GM08714 (cell line): ENCODE results near the gene SNX14.

ENCODE experiments used
- H3K4me3 ChIP-seq: fragments of 200-500 bp; sonication (Bioruptor generic); 2 replicates; pipeline ENCODE4 v1.5.1; 2014; ENCODE audit warnings: mild to moderate bottlenecking, low read length, inconsistent platforms
- ZNF274 ChIP-seq: IDR thresholded peaks from 2 replicates; pipeline ENCODE4 v1.6.1; 2012; ENCODE audit warnings: mild to moderate bottlenecking, low read depth, low read length

The SNX14 gene

DNA sequence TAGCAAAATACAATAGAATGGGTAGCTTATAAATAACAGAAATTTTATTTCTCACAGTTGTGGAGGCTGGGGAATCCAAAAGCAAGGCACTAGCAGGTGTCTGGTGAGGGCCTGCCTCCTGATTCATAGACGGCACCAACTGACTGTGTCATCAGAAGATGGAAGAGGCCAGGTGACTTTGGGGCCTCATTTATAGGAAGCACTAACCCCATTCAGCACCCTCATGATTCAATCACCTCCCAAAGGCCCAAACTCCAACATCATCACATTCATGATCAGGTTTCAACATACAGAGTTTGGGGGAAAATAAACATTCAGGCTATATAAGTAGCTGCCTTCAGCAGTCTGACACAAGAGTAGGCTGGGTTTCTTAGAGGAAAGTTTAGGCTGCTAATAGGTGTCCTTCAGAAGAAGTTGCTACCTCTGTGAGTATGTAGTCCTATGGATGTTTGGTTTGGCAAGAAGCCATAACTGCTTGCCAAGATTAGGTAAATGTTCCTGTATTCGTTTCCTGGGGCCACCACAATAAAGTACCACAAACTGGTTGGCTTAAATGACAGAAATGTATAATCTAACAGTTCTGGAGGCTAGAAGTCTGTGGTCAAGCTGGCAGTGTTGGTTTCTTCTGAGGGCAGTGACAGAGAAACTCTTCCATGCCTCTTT, 94.9 kb downstream of the SNX14 start:
- no peak overlapping the region for H3K4me3 ChIP-seq
- TF ChIP-seq ZNF274: no peak

DNA sequence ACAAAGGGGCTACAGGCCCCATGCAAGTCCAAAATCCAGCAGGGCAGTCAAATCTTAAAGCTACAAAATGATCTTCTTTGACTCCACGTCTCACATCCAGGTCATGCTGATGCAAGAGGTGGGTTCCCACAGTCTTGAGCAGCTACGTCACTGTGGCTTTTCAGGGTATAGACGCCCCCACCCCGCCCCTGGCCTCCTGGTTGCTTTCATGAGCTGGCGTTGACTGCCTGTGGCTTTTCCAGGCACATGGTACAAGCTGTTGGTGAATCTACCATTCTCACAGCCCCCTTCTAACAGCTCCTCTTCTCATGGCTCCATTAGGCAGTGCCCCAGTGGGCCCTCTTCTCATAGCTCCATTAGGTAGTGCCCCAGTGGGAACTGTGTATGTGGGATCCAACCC, 96.8 kb downstream of the SNX14 start:
- no peak for TF ChIP-seq ZNF274
- no peak overlapping the region for H3K4me3 ChIP-seq

DNA sequence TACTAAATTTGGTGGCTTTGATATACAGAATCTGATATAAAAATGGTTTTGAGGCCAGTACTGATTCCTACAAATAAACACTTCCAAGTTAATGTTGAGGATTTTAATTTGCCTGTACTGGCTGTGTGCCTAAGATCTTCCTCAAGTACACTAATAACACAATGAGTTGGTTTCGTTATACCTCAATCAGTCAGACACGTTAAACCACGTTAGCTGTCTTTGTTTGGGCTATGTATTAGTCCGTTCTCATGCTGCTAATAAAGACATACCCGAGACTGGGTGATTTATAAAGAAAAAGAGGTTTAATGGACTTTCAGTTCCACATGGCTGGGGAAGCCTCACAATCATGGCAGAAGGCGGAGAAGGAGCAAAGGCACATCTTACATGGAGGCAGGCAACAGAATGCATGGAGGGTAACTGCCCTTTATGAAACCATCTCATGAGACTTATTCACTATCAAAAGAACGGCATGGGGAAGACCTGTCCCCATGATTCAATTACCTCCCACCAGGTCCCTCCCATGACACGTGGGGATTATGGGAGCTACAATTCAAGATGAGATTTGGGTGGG, 97.6 kb downstream of the SNX14 start:
- TF ChIP-seq ZNF274: no peak
- no peak overlapping the region for H3K4me3 ChIP-seq

DNA sequence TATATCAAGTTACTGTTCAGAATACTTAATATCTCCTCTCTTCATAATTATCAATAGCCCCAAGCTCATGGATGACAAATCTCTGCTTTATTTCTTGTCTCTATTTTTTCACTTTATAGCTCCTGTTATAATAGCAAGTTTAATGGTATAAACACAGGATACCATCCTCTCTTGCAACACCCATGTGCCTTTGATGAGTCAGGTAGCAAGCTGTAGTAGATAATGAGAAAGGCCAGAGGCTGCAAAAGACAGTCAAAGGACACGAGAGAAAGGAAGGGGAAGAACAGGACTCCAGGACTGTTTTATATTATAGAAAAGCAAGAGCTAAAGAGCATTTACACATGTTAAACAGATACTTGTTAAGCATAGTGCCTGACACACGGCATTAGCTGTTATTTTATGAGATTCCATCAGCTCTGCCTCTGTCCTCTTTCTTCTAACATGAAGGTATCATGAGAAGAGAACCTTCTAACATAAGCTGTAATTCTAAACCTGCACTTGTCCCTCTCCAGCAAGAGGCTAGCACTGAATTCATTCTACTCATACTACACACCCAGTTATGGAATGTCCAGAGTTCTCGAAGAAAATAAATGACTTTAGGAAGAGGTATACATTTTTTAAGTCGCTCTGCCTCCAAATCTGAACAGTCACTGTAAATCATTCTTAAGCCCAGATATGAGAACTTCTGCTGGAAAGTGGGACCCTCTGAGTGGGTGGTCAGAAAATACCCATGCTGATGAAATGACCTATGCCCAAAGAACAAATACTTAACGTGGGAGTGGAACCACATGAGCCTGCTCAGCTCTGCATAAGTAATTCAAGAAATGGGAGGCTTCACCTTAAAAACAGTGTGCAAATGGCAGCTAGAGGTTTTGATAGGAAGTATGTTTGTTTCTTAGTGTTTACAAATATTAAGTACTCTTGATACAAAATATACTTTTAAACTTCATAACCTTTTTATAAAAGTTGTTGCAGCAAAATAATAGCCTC, 98.8 kb downstream of the SNX14 start:
- no peak for TF ChIP-seq ZNF274
- no peak overlapping the region for H3K4me3 ChIP-seq

DNA sequence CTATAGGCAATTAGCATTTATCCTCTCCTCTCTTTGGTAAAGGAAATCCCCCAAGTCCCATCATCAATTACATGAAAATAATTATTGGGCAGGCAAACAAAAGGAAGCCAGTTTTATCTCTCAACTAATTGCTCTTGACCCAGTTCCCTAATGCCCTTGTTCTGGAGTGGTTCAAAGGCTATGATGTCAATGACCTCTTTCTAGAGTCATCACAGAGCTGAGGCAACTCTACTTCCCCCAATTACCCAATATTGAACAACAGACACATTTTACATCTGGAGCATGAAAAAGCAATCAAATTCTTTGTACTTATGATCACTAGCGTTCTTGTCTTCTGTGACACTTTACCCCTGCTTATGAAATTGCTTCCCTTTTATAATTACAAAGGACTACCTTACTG, 100.3 kb downstream of the SNX14 start:
- TF ChIP-seq ZNF274: no peak
- no peak overlapping the region for H3K4me3 ChIP-seq

DNA sequence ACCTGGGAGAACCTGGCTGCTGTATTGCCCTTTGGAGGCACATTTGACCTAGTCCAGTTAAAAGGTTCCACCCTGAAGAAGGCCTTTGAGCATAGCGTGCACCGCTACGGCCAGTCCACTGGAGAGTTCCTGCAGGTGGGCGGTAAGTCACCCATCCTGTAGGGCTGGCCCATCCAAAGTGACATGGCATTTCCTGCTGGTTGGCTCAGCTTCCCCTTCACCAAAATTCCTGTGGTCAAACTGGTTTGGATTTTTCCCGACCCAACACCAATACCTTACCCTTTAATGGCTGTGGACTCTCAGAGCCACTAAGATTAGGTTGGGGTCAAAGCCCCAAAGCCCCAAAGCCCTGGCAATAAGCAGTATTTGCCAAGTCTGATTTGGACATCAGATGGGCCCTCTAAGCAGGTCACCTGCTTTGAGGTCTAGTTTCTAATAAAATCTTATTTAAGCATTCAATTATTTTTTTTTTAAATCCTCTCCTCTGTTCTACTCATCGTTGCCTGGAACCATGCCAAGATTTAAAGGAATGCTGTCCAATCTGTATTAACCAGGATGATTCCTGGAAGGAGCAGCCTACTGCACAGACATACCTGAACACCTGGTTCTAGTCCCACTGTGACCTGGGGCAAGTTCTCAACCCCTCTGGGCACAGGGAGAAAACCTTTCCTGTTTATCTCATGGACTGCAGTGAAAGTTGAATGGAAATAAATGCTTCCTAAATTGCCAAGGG, 103.0 kb downstream of the SNX14 start:
- H3K4me3 ChIP-seq: no peak overlapping the region
- no peak for TF ChIP-seq ZNF274

DNA sequence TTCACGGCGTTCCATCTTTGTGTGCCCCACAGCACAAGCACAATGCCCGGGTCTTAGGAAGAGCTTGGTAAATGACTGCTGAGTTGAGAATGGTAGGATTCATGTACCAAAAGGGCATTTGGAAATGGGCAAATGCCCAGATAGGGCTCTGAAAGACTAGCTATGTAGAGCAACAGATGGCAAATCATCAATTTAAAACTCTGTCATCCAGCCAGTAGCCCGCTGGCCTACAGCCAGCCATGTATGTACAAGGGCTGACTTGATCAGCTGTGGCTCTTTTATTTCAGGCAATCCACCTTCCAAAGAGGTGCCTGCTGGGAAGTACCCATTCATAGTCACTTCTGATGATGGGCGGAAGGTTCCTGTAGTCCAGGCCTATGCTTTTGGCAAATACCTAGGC, 108.7 kb downstream of the SNX14 start:
- no peak overlapping the region for H3K4me3 ChIP-seq
- no peak for TF ChIP-seq ZNF274

DNA sequence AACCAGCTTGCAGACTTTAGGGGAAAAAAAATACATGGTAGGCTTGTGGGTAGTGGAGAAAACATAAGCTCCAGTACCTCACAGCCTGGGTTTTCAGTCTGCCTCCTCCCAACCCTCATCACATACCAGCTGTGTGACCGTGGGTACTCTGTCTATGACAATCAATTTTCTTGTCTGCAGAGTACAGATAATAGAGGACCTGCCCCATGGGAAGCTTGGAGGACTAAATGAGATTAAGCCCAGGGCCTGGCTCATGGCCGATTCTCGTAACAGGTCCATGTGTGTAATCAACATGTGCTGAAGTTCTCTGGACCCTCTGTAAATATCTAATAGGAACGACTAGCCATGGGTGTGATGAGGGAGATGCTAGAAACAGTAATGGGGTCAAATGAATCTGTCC, 109.8 kb downstream of the SNX14 start:
- H3K4me3 ChIP-seq: no peak overlapping the region
- no peak for TF ChIP-seq ZNF274

DNA sequence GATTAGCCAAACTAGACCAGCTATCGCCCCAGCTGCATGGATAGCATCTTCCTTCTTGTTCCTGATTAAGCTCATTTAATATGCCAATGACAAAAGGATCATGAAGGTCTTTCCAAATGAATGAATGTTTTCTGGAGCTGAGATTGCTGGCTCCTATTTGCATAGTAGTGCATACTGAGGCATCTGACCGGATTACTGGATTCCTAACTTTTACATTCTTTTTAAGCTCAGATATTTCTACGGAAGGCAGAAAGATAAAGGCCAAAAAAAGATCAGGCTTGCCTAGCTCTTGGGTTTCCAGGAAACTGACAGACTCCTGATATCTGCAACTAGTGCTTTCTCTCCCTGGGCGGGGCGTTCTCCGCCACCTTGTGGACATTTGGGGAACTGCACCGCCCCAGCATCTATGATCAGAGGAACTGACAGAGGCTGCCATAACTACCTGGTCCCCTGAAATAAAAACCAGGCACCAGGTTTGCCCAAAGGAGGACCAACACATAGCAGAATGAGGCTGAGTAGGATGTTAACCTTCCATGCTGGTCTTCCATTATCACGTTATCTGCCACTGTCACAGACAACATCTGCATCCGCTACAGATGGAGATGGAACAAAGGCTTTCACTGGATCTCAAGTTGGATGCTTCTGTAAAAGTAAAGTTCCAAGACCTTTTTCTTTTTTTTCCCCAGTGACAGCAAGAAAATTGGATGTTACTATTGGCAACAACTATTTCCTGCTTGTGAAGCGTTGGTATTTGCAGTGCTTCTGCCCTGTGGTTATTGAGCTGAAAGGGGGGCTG, 110.6 kb downstream of the SNX14 start:
- no peak overlapping the region for H3K4me3 ChIP-seq
- TF ChIP-seq ZNF274: no peak

DNA sequence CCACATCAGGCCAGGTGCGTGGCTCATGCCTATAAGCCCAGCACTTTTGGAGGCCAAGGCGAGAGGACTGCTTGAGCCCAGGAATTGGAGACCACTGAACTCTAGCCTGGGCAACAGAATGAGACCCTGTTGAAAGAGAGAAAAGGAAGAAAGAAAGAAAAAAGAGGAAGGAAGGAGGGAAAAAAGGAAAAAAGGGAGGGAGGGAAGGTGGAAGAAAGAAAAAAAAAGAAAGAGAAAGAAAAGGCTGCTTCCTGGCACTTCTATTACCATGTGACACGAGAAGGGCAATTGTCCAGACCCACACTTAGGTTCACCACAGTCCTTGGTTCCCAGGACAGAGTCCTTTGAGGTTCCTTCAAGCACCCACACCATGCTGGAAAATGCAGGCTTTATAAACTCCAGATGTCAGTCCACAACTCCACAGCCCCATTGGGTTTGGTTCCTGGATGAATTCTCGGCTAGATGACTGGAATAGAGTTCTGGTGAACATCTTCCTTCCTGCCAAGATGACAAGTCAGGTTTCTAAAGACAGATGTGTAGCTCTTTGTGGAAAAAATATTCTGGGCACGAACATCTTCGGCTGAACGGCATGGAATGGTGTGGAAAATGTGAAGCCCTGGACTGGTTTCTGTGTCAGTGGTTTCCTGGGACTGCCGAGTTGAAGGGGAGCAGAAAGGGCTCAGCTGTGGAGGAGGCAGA, 111.3 kb downstream of the SNX14 start:
- no peak overlapping the region for H3K4me3 ChIP-seq
- TF ChIP-seq ZNF274: no peak

DNA sequence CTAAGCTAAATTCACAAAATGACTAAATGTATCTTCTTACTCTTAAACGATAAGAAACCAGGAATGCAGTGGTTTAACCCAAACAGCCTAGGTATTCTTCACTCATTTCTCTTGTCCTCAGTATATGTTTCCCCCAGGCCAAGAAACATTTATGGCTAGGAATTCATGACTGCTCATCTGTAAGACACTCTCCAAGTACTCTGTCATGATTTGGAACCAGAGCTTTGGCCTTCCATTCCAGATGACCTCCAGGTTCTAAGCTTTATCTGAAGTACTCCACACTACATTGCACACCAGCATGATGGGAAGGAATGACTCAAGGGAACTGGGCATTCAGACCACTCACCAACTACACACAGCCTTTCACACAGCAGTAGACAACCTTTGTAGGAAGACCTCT, 114.5 kb downstream of the SNX14 start:
- TF ChIP-seq ZNF274: no peak
- H3K4me3 ChIP-seq: no peak overlapping the region

DNA sequence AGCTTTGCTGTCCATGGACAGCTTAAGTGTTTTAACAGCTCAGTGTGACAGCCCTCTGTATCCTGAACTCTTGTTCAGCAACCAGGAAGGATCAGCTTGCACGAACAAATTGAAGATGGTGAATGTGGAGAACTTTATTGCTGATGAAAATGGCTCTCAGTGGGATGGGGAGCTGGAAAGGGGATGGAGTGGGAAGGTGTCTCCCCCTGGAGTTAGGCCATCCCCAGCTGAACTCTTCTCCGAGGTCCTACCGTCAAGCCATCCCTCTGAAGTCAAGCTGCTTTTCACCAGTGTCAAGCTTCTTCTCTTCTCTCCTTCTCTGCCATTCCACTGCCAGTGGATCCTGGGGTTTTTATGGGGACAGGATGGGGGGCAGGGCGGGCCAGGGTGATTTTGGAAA, 117.1 kb downstream of the SNX14 start:
- no peak for TF ChIP-seq ZNF274
- H3K4me3 ChIP-seq: no peak overlapping the region

DNA sequence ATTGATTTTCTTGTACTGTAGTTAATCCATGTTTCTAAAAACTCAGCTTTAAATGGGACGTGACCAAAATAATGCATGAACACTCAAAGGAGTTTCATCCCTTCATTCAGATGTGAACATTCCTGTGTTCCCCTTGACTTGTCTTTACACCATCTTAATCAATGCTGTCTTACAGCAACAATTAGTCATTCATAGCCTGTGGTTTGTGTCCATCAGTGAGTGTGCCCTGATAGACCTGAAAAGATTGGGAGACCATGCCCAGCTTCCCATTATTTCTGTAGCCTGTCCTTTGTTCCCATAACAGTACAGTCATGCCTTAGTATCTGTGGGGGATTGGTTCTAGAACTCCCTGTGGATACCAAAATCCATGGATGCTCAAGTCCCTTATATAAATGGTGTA, 119.9 kb downstream of the SNX14 start:
- TF ChIP-seq ZNF274: no peak
- H3K4me3 ChIP-seq: no peak overlapping the region
